C4-2B (cell line): ENCODE results near the gene MAPK14.

ENCODE experiments used
- CTCF ChIP-seq: fragments of 450-650 bp; conservative IDR thresholded peaks from 2 replicates; pipeline ENCODE4 v1.5.1; 2017; ENCODE audit warnings: mild to moderate bottlenecking
- ZFX ChIP-seq: fragments of 450-650 bp; IDR thresholded peaks from 2 replicates; pipeline ENCODE4 v1.6.1; 2017

GRCh38 chr6:36072681-36073080 lies 45.1 kb downstream of the MAPK14 start:
- TF ChIP-seq CTCF (no peak), ZFX (no peak)
